K562 (cell line): Measurements from ENCODE around the gene RAB24. TPM values are rescaled to one million over a fixed set of nuclear protein-coding genes. Genes with fewer than 3 reads are reported as not detected.

ENCODE experiments used
- ATF1 ChIP-seq, 2 experiments: fragments of 450-650 bp in 1 of 2; IDR thresholded peaks; 2 replicates each; pipeline ENCODE4 v1.6.1; 2016; ENCODE audit warnings: missing compliant biosample characterization in 1 of 2, missing genetic modification characterization in 1 of 2
- ATF7 ChIP-seq: fragments of 450-650 bp; IDR thresholded peaks from 2 replicates; pipeline ENCODE4 v1.7.1; 2014; ENCODE audit warnings: mild to moderate bottlenecking, moderate library complexity
- CBFA2T2 ChIP-seq: fragments of 450-650 bp; conservative IDR thresholded peaks from 2 replicates; pipeline ENCODE4 v1.6.1; 2017; ENCODE audit warnings: mild to moderate bottlenecking
- CTBP1 ChIP-seq: fragments of 450-650 bp; IDR thresholded peaks from 2 replicates; pipeline ENCODE4 v1.6.1; 2016; ENCODE audit warnings: borderline replicate concordance
- E2F8 ChIP-seq: fragments of 450-650 bp; IDR thresholded peaks from 2 replicates; pipeline ENCODE4 v1.7.1; 2018; ENCODE audit warnings: mild to moderate bottlenecking, low read depth; ENCODE audit not compliant: partially characterized antibody
- FOXM1 ChIP-seq, 2 experiments: fragments of 450-650 bp in 1 of 2; sonication (generic) in 1 of 2; formaldehyde crosslinking in 1 of 2; IDR thresholded peaks; 2 replicates each; pipeline versions ENCODE4 v1.6.1 to v1.9.0; 2017 to 2022; ENCODE audit warnings: low read depth in 2 of 2, mild to moderate bottlenecking in 2 of 2, missing genetic modification reagents in 1 of 2, moderate library complexity in 1 of 2
- ILF3 ChIP-seq: fragments of 450-650 bp; IDR thresholded peaks from 2 replicates; pipeline ENCODE4 v1.6.1; 2018; ENCODE audit warnings: antibody characterized with exemption, mild to moderate bottlenecking, moderate library complexity, borderline replicate concordance
- MCM7 ChIP-seq, 2 experiments: fragments of 450-650 bp; IDR thresholded peaks; 2 replicates each; pipeline ENCODE4 v1.6.1; 2016 to 2018
- MEF2A ChIP-seq: IDR thresholded peaks from 2 replicates; pipeline ENCODE4 v1.6.1; 2011; ENCODE audit warnings: low read depth, mild to moderate bottlenecking, low read length, moderate library complexity; ENCODE audit not compliant: control insufficient read depth
- NR1H2 ChIP-seq: sonication (generic); formaldehyde crosslinking; IDR thresholded peaks from 2 replicates; pipeline ENCODE4 v1.4.0; 2020; ENCODE audit warnings: mild to moderate bottlenecking, missing genetic modification reagents
- RBM25 ChIP-seq: fragments of 200-400 bp; formaldehyde crosslinking; IDR thresholded peaks from 2 replicates; pipeline ENCODE4 v1.6.1; 2018; ENCODE audit warnings: low read length, low read depth, moderate library complexity; ENCODE audit not compliant: severe bottlenecking
- TRIM24 ChIP-seq, 2 experiments: fragments of 450-650 bp; IDR thresholded peaks; 2 replicates each; pipeline ENCODE4 v1.6.1; 2016
- VEZF1 ChIP-seq: fragments of 200-800 bp; sonication (Bioruptor generic); IDR thresholded peaks from 2 replicates; pipeline ENCODE4 v1.6.1; 2017; ENCODE audit warnings: missing genetic modification characterization, missing compliant biosample characterization
- ZBTB8A ChIP-seq: fragments of 450-650 bp; IDR thresholded peaks from 2 replicates; pipeline ENCODE4 v1.6.1; 2018; ENCODE audit warnings: mild to moderate bottlenecking, moderate library complexity; ENCODE audit not compliant: partially characterized antibody
- ZFP91 ChIP-seq: sonication (generic); formaldehyde crosslinking; IDR thresholded peaks from 2 replicates; pipeline ENCODE4 v1.8.0; 2022; ENCODE audit warnings: mild to moderate bottlenecking, missing genetic modification reagents
- ZNF518B ChIP-seq: fragments of 250-450 bp; sonication (Bioruptor Pico); IDR thresholded peaks from 2 replicates; pipeline ENCODE4 v1.5.0; 2021; ENCODE audit warnings: mild to moderate bottlenecking, moderate library complexity
- ZNF696 ChIP-seq: fragments of 250-450 bp; sonication (Bioruptor Pico); conservative IDR thresholded peaks from 2 replicates; pipeline ENCODE4 v1.4.0; 2020; ENCODE audit warnings: mild to moderate bottlenecking, moderate library complexity
- polyA plus RNA-seq, 8 experiments: library from polyadenylated mRNA; depleted of rRNA in 4 of 8; stranded (reverse) in 5 of 8; unstranded in 3 of 8; fragments of >200 nt; fragmentation: Nextera tagmentation in 2 of 8; fragmentation: Illumina TruSeq in 1 of 8; extraction: Ambion mirVana in 2 of 8; extraction: Trizol in 1 of 8; gene quantifications; 2 replicates each; pipeline versions ENCODE4 v1.2.1 to v1.2.3, GENCODE V29; 2011 to 2014; ENCODE audit warnings: inconsistent platforms in 1 of 8, missing spikeins in 1 of 8
- total RNA-seq, 7 experiments: library from RNA; depleted of rRNA in 6 of 7; stranded (reverse); fragments of >200 nt in 6 of 7; fragmentation: Illumina TruSeq in 2 of 7; extraction: Trizol in 2 of 7; gene quantifications; 2 replicates each; pipeline versions ENCODE4 v1.2.1 to v1.2.3, GENCODE V29; 2011 to 2021; ENCODE audit warnings: low replicate concordance in 1 of 7

The RAB24 gene
- total and polyA plus RNA-seq, 9 of the 15 experiments (the other 6 are each of a cell fraction or from before 2014, with no cell fraction given) = 13.9 to 107 (median 34.8) TPM

- TF ChIP-seq CBFA2T2 (no peak), ATF7 (peak; percentile 81), ZFP91 (CRISPR knock-in tag) (no peak), ATF1 (CRISPR knock-in tag; IDR thresholded peaks at IDR 0.05) (no peak), ATF1 (tag; IDR thresholded peaks at IDR 0.05) (peak; percentile 54), FOXM1 (IDR thresholded peaks at IDR 0.05; ENCODE audit: low read depth) (peak; percentile 25; the same call in 1 of the 2 replicates), FOXM1 (CRISPR knock-in tag; IDR thresholded peaks at IDR 0.05; ENCODE audit: low read depth) (no peak), ZNF518B (no peak), RBM25 (no peak), NR1H2 (CRISPR knock-in tag) (no peak), CTBP1 (peak; percentile 62; the same call in 1 of the 2 replicates), ZNF696 (CRISPR knock-in tag) (no peak), E2F8 (peak; percentile 33), ZBTB8A (no peak), MEF2A (no peak), VEZF1 (CRISPR knock-in tag) (peak; percentile 77), MCM7 (IDR thresholded peaks at IDR 0.05) (no peak), TRIM24 (IDR thresholded peaks at IDR 0.05) (0 out of 4 replicates have a peak, but pooled peaks of 1 of the 2 experiments have one; percentile 9), ILF3 (no peak)
Measured at GRCh38 chr5:177300236-177300880, 3.2 kb downstream of the RAB24 start (continued).
